IPS-20b (cell line): ENCODE results near the gene MYO16.

Experiments used
- H3K27ac ChIP-seq: one replicate; pipeline ENCODE4 v1.5.1; 2013; ENCODE audit warnings: low read length
- H3K27me3 ChIP-seq: 2 replicates; pipeline ENCODE4 v1.6.1; 2013; ENCODE audit warnings: mild to moderate bottlenecking, low read length, inconsistent platforms; ENCODE audit not compliant: insufficient read depth
- H3K36me3 ChIP-seq: 2 replicates; pipeline ENCODE4 v1.6.1; 2013; ENCODE audit warnings: low read depth, mild to moderate bottlenecking, inconsistent platforms, low read length, moderate library complexity; ENCODE audit not compliant: insufficient read depth
- H3K4me1 ChIP-seq: 2 replicates; pipeline ENCODE4 v1.6.1; 2013; ENCODE audit warnings: mild to moderate bottlenecking, control low read depth, inconsistent platforms, low read length, moderate library complexity; ENCODE audit not compliant: insufficient read depth
- H3K4me3 ChIP-seq: 2 replicates; pipeline ENCODE4 v1.5.1; 2013; ENCODE audit warnings: mild to moderate bottlenecking, low read length, inconsistent platforms
- H3K9ac ChIP-seq: 2 replicates; pipeline ENCODE4 v1.6.1; 2013; ENCODE audit warnings: low read depth, mild to moderate bottlenecking, inconsistent platforms, low read length, moderate library complexity
- H3K9me3 ChIP-seq: 2 replicates; pipeline ENCODE4 v1.6.1; 2013; ENCODE audit warnings: mild to moderate bottlenecking, low read depth, low read length, inconsistent platforms; ENCODE audit not compliant: insufficient read depth

The MYO16 gene

DNA sequence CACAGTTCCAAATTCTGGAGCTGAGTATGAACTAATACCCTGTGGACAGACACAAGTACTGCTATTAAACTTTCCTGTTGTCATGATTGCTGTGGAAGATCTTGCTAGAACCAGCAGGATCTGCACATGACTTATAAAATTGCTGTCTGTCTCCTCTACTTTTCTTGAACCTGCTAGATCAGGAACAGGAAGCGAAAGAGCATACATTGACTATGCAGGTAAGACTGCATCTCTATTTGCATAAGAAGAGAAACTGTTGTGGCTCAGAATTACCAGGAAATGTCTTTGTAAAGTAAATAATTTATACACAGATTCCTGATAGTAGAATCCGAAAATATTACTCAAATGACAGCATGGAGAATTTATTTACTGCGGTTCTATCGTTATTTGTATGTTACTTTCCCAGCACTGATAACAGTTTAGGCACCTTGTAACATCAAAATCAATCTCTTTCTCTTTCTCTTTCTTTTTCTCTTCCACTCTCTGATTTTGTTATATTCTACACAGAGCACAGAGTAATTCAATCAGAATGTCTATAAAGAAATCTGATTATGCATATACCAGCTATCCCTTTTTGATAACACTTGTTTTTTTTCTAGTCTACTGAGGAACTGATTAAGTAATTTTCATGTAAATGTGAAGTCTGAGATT lies 226.5 kb downstream of the MYO16 start:
- Histone ChIP-seq H3K4me1 (peaks cover 21% of the 10 kb centered on the region), H3K27ac (no peak overlapping the region), H3K9ac (peak overlapping the region; percentile 56; the same call in 1 of the 2 replicates), H3K27me3 (no peaks in the 10 kb centered on the region), H3K9me3 (no peaks in the 10 kb centered on the region; the same call in 1 of the 2 replicates), H3K4me3 (peak overlapping the region; percentile 41), H3K36me3 (no peaks in the 10 kb centered on the region)

GRCh38 chr13:108858676-108859075 lies 229.3 kb downstream of the MYO16 start:
- Histone ChIP-seq H3K27me3 (no peaks in the 10 kb centered on the region), H3K36me3 (no peaks in the 10 kb centered on the region), H3K9ac (no peak overlapping the region), H3K9me3 (no peaks in the 10 kb centered on the region), H3K4me3 (no peak overlapping the region), H3K27ac (no peak overlapping the region), H3K4me1 (peaks cover 21% of the 10 kb centered on the region)

- no peak overlapping the region for H3K9ac ChIP-seq
- peaks cover 21% of the 10 kb centered on the region for H3K4me1 ChIP-seq
- H3K27me3 ChIP-seq: no peaks in the 10 kb centered on the region
- H3K27ac ChIP-seq: no peak overlapping the region
- H3K4me3 ChIP-seq: no peak overlapping the region
- H3K9me3 ChIP-seq: no peaks in the 10 kb centered on the region
- H3K36me3 ChIP-seq: no peaks in the 10 kb centered on the region
Observed at GRCh38 chr13:108859197-108860012, 230.0 kb downstream of the MYO16 start.

DNA sequence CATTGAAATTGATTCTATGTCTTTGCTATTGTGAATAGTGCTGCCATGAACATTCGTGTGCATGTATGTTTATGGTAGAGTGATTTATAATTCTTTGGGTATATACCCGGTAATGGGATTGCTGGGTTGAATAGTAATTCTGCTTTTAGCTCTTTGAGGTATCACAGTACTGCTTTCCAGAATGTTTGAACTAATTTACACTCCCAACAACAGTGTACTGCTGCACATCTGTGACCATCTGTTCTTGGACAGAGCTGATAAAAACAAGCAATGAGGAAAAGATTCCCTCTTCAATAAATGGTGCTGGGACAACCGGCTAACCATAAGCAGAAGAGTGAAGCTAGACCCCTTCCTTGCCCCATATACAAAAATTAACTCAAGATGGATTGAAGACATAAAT lies 231.0 kb downstream of the MYO16 start:
- Histone ChIP-seq H3K9me3 (no peaks in the 10 kb centered on the region), H3K36me3 (no peaks in the 10 kb centered on the region), H3K4me3 (no peak overlapping the region), H3K27ac (no peak overlapping the region), H3K4me1 (peaks cover 19% of the 10 kb centered on the region), H3K9ac (no peak overlapping the region), H3K27me3 (no peaks in the 10 kb centered on the region)

- Histone ChIP-seq H3K4me3 (no peak overlapping the region), H3K9ac (no peak overlapping the region), H3K9me3 (no peaks in the 10 kb centered on the region), H3K36me3 (no peaks in the 10 kb centered on the region), H3K27me3 (no peaks in the 10 kb centered on the region), H3K27ac (no peak overlapping the region), H3K4me1 (no peaks in the 10 kb centered on the region)
Observed at GRCh38 chr13:108877300-108877699, 247.9 kb downstream of the MYO16 start.

DNA sequence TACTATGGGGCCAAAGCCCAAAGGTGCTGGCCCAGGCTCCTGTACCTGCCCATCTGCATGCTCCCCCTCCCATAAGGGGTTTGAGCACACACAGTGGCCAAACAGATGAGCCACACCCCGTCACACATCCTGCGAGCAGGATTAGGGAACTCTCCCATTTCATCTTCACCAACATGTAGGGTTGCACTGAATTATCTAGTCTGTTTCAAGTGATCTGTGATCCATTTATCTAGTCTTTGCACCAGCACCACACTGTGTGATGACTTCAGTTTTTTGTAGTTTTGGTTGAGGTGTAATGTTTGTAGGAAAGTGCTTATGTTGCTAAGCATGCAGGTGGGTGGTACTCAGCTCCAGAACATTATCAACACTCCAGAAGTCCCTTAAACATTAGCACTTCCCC lies 249.3 kb downstream of the MYO16 start:
- no peaks in the 10 kb centered on the region for H3K36me3 ChIP-seq
- no peak overlapping the region for H3K4me3 ChIP-seq
- H3K4me1 ChIP-seq: no peaks in the 10 kb centered on the region
- H3K9me3 ChIP-seq: no peaks in the 10 kb centered on the region
- H3K27me3 ChIP-seq: no peaks in the 10 kb centered on the region
- no peak overlapping the region for H3K9ac ChIP-seq
- no peak overlapping the region for H3K27ac ChIP-seq

GRCh38 chr13:108889324-108889984 lies 260.0 kb downstream of the MYO16 start:
- Histone ChIP-seq H3K4me3 (no peak overlapping the region), H3K4me1 (no peaks in the 10 kb centered on the region), H3K9ac (no peak overlapping the region), H3K27me3 (no peaks in the 10 kb centered on the region), H3K27ac (no peak overlapping the region), H3K36me3 (no peaks in the 10 kb centered on the region), H3K9me3 (no peaks in the 10 kb centered on the region)

GRCh38 chr13:108895220-108895704 lies 265.9 kb downstream of the MYO16 start:
- H3K27ac ChIP-seq: no peak overlapping the region
- H3K4me3 ChIP-seq: no peak overlapping the region

DNA sequence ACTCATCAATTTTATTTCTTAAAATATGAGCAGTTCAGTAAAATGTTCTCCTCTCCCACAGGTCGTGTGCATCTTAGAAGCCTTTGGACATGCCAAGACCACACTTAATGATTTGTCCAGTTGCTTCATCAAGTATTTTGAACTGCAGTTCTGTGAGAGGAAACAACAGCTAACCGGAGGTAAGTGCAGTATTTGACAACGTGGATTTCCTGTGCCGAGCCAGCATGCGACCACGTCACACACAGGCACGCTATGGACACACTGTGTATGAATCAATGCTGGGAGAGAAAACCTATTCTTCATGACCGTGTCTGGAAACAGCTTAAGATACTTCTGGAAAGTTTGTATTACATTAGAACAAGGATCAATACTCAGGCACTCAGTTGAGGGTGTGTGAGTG lies 268.5 kb downstream of the MYO16 start:
- no peak overlapping the region for H3K9ac ChIP-seq

More at GRCh38 chr13:108895220-108895704, 265.9 kb downstream of the MYO16 start:
- no peaks in the 10 kb centered on the region for H3K4me1 ChIP-seq
- H3K36me3 ChIP-seq: no peaks in the 10 kb centered on the region
- no peaks in the 10 kb centered on the region for H3K9me3 ChIP-seq
- H3K27me3 ChIP-seq: no peaks in the 10 kb centered on the region
- H3K9ac ChIP-seq: no peak overlapping the region

DNA sequence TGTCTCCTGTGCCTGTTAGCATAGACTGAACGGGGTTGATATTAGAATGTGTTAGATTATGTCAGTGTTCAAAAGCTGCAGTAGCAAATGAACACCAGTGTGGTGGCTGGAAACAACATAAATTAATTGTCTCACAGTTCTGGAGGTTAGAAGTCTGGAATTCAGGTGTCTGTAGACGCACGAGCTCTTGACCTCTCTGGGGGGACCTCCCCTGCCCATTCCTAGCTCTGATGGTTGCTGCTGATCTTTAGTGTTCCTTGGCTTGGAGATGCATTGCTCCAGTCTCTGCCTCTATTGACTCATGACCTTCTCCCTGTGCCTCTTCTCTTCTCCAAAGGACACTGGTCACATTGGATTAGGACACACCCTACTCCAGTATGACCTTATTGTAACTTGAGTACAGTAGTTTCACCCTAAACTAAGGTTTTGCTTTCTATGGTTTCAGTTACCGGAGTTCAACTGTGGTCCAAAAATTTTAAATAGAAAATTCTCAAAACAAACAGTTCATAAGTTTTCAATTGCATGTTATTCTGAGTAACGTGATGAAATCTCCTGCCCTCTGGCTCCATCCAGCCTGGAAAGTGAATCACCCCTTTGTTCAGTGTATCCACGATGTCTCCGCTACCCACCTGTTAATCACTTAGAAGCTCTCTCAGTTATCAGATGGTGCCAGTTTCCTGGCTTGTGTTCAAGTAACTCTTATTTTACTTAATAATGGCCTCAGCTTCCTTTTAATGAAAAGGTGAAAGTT lies 273.2 kb downstream of the MYO16 start:
- Histone ChIP-seq H3K36me3 (no peaks in the 10 kb centered on the region), H3K4me3 (no peak overlapping the region), H3K27me3 (no peaks in the 10 kb centered on the region), H3K9me3 (no peaks in the 10 kb centered on the region), H3K9ac (no peak overlapping the region), H3K27ac (no peak overlapping the region), H3K4me1 (no peaks in the 10 kb centered on the region)

More for the DNA sequence above, 268.5 kb downstream of the MYO16 start:
- H3K27ac ChIP-seq: no peak overlapping the region
- no peak overlapping the region for H3K4me3 ChIP-seq
- no peaks in the 10 kb centered on the region for H3K27me3 ChIP-seq
- no peaks in the 10 kb centered on the region for H3K4me1 ChIP-seq
- no peaks in the 10 kb centered on the region for H3K9me3 ChIP-seq
- H3K36me3 ChIP-seq: no peaks in the 10 kb centered on the region

DNA sequence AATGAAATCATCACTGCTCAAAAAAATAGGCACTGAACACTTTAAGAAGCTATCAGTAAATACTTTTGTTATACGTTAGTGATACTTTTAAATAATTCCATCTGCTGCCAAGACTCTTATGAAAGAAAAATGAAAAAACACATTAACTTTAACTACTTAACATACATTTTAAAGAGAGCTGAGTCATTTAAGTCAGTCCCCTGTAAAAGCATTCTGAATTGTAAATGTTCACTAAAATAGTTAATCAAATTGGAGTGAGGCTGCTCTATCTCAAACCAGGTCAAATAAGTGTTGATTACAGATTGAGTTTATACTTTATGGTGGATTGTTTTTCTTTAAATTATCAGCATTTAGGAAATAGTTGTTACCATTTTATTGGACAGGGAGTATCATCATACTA lies 274.2 kb downstream of the MYO16 start:
- Histone ChIP-seq H3K27me3 (no peaks in the 10 kb centered on the region), H3K36me3 (no peaks in the 10 kb centered on the region), H3K9me3 (no peaks in the 10 kb centered on the region), H3K4me1 (no peaks in the 10 kb centered on the region), H3K27ac (no peak overlapping the region), H3K9ac (no peak overlapping the region), H3K4me3 (no peak overlapping the region)
